AML-193 (cell line): ENCODE data around the gene GHRL.
A peak's percentile ranks its signal among the peaks of the same experiment; 100 is the strongest.

ENCODE experiments used
- DNase-seq, 2 experiments: peaks; one replicate each; lab custom pipeline; 2025; lab: John Stamatoyannopoulos, UW

The GHRL gene

GRCh38 chr3:10244009-10244408 lies 48.7 kb downstream of the GHRL start:
- no peak for DNase-seq

GRCh38 chr3:10242182-10243065 lies 50.3 kb downstream of the GHRL start:
- peak; percentile 89 to 91 for DNase-seq

GRCh38 chr3:10240799-10241198 lies 51.9 kb downstream of the GHRL start:
- DNase-seq, result no peak

GRCh38 chr3:10238345-10239183 lies 54.2 kb downstream of the GHRL start:
- DNase-seq, result no peak
